Smooth muscle cell of the brain vasculature (primary cell): ENCODE results near the gene TSPAN9.

ENCODE experiments used
- DNase-seq: peaks from one replicate; pipeline ENCODE4 v3.0.0-alpha.2; 2012; ENCODE audit warnings: low read depth, low spot score

TSPAN9 gene

DNA sequence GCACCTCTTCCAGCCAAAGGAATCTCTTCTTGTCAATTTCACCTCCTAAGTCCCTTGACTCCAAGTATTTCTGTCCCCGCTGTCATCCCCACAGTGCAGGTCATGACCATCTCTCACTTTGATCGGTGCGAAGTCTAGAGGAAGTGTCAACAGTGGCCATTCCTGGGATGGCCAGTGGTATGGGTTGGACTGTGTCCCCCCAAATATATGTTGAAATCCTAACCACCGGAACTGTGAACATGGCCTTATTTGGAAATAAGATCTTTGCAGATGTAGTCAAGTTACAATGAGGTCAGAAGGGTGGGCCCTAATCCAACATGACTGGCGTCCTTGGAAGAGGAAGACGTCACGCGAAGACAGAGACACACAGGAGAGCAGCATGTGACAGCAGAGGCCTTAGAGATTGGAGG, 257.9 kb downstream of the TSPAN9 start:
- DNase-seq: no peak
